Activated CD8-positive, alpha-beta memory T cell treated with anti-CD3 and anti-CD28 coated beads for 24 hours (primary cell): ENCODE measurements around the gene LEP.
"Not testable (repeated sequence)": the region's sequence is repeated elsewhere in the genome, so short reads cannot be mapped to it uniquely, and the experiment has no call there.

ENCODE experiments used
- DNase-seq: peaks from one replicate; pipeline ENCODE4 v3.0.0-alpha.2; 2020

The LEP gene

GRCh38 chr7:128274246-128274883, 33.3 kb downstream of the LEP start:
- DNase-seq, result peak; percentile 5

- no peak for DNase-seq
These were observed 34.0 kb downstream of the LEP start for GRCh38 chr7:128274884-128275603.

GRCh38 chr7:128275681-128276080, 34.6 kb downstream of the LEP start:
- DNase-seq, result peak; percentile 45

GRCh38 chr7:128278366-128278765, 37.3 kb downstream of the LEP start:
- DNase-seq, result no peak

- DNase-seq, result no peak
These were observed 38.1 kb downstream of the LEP start for GRCh38 chr7:128279124-128279713.

- DNase-seq, result not testable (repeated sequence)
These were observed 39.4 kb downstream of the LEP start for GRCh38 chr7:128280451-128280850.

GRCh38 chr7:128281605-128282380, 40.7 kb downstream of the LEP start:
- peak; percentile 32 for DNase-seq

GRCh38 chr7:128284102-128284501, 43.0 kb downstream of the LEP start:
- no peak for DNase-seq

GRCh38 chr7:128287556-128287955, 46.5 kb downstream of the LEP start:
- DNase-seq, result no peak

- DNase-seq, result not testable (repeated sequence)
These were observed 56.9 kb downstream of the LEP start for GRCh38 chr7:128298004-128298403.

- no peak for DNase-seq
These were observed 58.1 kb downstream of the LEP start for GRCh38 chr7:128299109-128299607.

GRCh38 chr7:128302139-128302538, 61.1 kb downstream of the LEP start:
- DNase-seq, result no peak

- DNase-seq, result no peak
These were observed 62.1 kb downstream of the LEP start for GRCh38 chr7:128303133-128303532.

- no peak for DNase-seq
These were observed 62.6 kb downstream of the LEP start for GRCh38 chr7:128303643-128304042.

GRCh38 chr7:128304212-128304611, 63.1 kb downstream of the LEP start:
- DNase-seq, result no peak

GRCh38 chr7:128307061-128307460, 66.0 kb downstream of the LEP start:
- DNase-seq, result no peak
